ENCODE results near the gene CDC42SE1. TPM values are rescaled to one million over a fixed set of nuclear protein-coding genes. Genes with fewer than 3 reads are reported as not detected.
A peak's percentile ranks its signal among the peaks of the same experiment; 100 is the strongest.

CDC42SE1 gene
- total RNA-seq, 1 experiment from 2014 or later, result 81.2 TPM

- no TSS peak for BruUV-seq (replicated peaks)
- CTCF ChIA-PET, result no interaction called here
- intact Hi-C loops (cut with micrococcal nuclease; ENCODE audit: unreplicated experiment), result no loop called here
- in situ Hi-C loops (cut with HindIII; ENCODE audit: low pct_unique_long_range_greater_than_20kb, low sequenced_read_pairs), result no loop called here
- Histone ChIP-seq H3K4me3 (ENCODE audit: low read depth in 2 of 2, low read length in 2 of 2) (no peak overlapping the region), H3K27ac (ENCODE audit: low read length) (peak overlapping the region; percentile 99), H3K36me3 (ENCODE audit: control insufficient read depth, insufficient read depth, low read length) (peaks cover 2% of the 10 kb centered on the region; the same call in 1 of the 2 replicates), H3K4me1 (ENCODE audit: control insufficient read depth, insufficient read depth, low read length) (peaks cover 13% of the 10 kb centered on the region), H3K27me3 (ENCODE audit: control insufficient read depth, insufficient read depth, low read length) (no peaks in the 10 kb centered on the region), H3K9me3 (ENCODE audit: control insufficient read depth, insufficient read depth, low read depth, low read length) (no peaks in the 10 kb centered on the region)
- no peak for TF ChIP-seq SIN3A (IDR thresholded peaks at IDR 0.05; ENCODE audit: borderline replicate concordance, insufficient read depth, low read depth, low read length)
- no peak for TF ChIP-seq CTCF (IDR thresholded peaks at IDR 0.05)
- TF ChIP-seq POLR2AphosphoS5 (IDR thresholded peaks at IDR 0.05; ENCODE audit: low read depth, low read length), result no peak
- no peak for TF ChIP-seq REST (IDR thresholded peaks at IDR 0.05; ENCODE audit: insufficient read depth in 1 of 2, low read depth in 2 of 2, low read length in 1 of 2)
- no peak for TF ChIP-seq TCF7L2 (IDR thresholded peaks at IDR 0.05; ENCODE audit: low read depth, low read length)
- POLR2A ChIA-PET, result no interaction called here
- DNase-seq (ENCODE audit: low read depth, low spot score), result no peak
- ATAC-seq, result no peak
Observed at GRCh38 chr1:151069103-151069486, 9.7 kb upstream of the CDC42SE1 start.

GRCh38 chr1:151067185-151067584 is 7.8 kb upstream of the CDC42SE1 start:
- Histone ChIP-seq H3K27me3 (ENCODE audit: control insufficient read depth, insufficient read depth, low read length) (no peaks in the 10 kb centered on the region), H3K36me3 (ENCODE audit: control insufficient read depth, insufficient read depth, low read length) (peaks cover 2% of the 10 kb centered on the region; the same call in 1 of the 2 replicates), H3K4me3 (ENCODE audit: low read depth in 2 of 2, low read length in 2 of 2) (no peak overlapping the region), H3K9me3 (ENCODE audit: control insufficient read depth, insufficient read depth, low read depth, low read length) (no peaks in the 10 kb centered on the region), H3K27ac (ENCODE audit: low read length) (no peak overlapping the region), H3K4me1 (ENCODE audit: control insufficient read depth, insufficient read depth, low read length) (peaks cover 13% of the 10 kb centered on the region)
- intact Hi-C loops (cut with micrococcal nuclease; ENCODE audit: unreplicated experiment), result no loop called here
- BruUV-seq (replicated peaks), result no TSS peak
- in situ Hi-C loops (cut with HindIII; ENCODE audit: low pct_unique_long_range_greater_than_20kb, low sequenced_read_pairs), result no loop called here
- DNase-seq (ENCODE audit: low read depth, low spot score) (no peak), ATAC-seq (no peak)
- ChIA-PET CTCF (interaction anchor here (0.5 to 0.6 kb wide), 2 partner anchors 45 to 967 kb away, joined by 3 to 5 read pairs; no protein-coding TSS in a partner anchor), POLR2A (interaction anchor here (0.6 kb wide), 1 partner anchor 71 kb away, joined by 6 read pairs; no protein-coding TSS in a partner anchor)
- no peak for TF ChIP-seq CTCF (IDR thresholded peaks at IDR 0.05)
- no peak for TF ChIP-seq SIN3A (IDR thresholded peaks at IDR 0.05; ENCODE audit: borderline replicate concordance, insufficient read depth, low read depth, low read length)
- no peak for TF ChIP-seq TCF7L2 (IDR thresholded peaks at IDR 0.05; ENCODE audit: low read depth, low read length)
- TF ChIP-seq REST (IDR thresholded peaks at IDR 0.05; ENCODE audit: insufficient read depth in 1 of 2, low read depth in 2 of 2, low read length in 1 of 2), result no peak
- TF ChIP-seq POLR2AphosphoS5 (IDR thresholded peaks at IDR 0.05; ENCODE audit: low read depth, low read length), result no peak

Measured in Panc1 (cell line).